SH-SY5Y (cell line): ENCODE data around the gene BPIFB1.

ENCODE experiments used
- GATA2 ChIP-seq: IDR thresholded peaks from 2 replicates; pipeline ENCODE4 v1.6.1; 2011; ENCODE audit warnings: mild to moderate bottlenecking, low read depth, low read length
- GATA3 ChIP-seq: IDR thresholded peaks from 2 replicates; pipeline ENCODE4 v1.6.1; 2011; ENCODE audit warnings: low read depth, mild to moderate bottlenecking, low read length, moderate library complexity

GRCh38 chr20:33275871-33276270, 7.1 kb upstream of the BPIFB1 start:
- TF ChIP-seq GATA3 (no peak), GATA2 (no peak)
